SK-N-SH (cell line): ENCODE results near the gene GFPT1. TPM values are rescaled to one million over a fixed set of nuclear protein-coding genes. Genes with fewer than 3 reads are reported as not detected.

Experiments used
- CTCF ChIA-PET: fragments of 300-600, 350-600 bp; formaldehyde crosslinking; extraction: SDS; loops from one replicate; lab custom pipeline; 2021; lab: Yijun Ruan, JAX
- POLR2A ChIA-PET: fragments of 350-600 bp; sonication (Branson Sonifier 250); formaldehyde crosslinking; extraction: SDS; loops from one replicate; lab custom pipeline; 2020; ENCODE audit warnings: antibody characterized with exemption, inconsistent platforms; lab: Yijun Ruan, JAX
- DNase-seq: peaks from one replicate; pipeline ENCODE4 v3.0.0; 2012
- H2AFZ ChIP-seq: fragments of 200-600 bp; sonication (generic); 2 replicates; pipeline ENCODE4 v1.8.1; 2016; ENCODE audit warnings: antibody characterized with exemption, mild to moderate bottlenecking, low read depth
- H3F3A ChIP-seq: fragments of 200-600 bp; sonication (generic); replicated peaks from 2 replicates; pipeline ENCODE3; 2016; ENCODE audit warnings: antibody characterized with exemption, mild to moderate bottlenecking; ENCODE audit not compliant: insufficient read depth
- H3K27ac ChIP-seq, 2 experiments: fragments of 200-500 bp in 1 of 2; fragments of 200-600 bp in 1 of 2; sonication (Bioruptor generic) in 1 of 2; sonication (generic), shearing (Covaris generic) in 1 of 2; 2 replicates each; pipeline versions ENCODE4 v1.5.1 to v1.6.1; 2014 to 2016; ENCODE audit warnings: low read depth in 2 of 2, inconsistent platforms in 1 of 2, low read length in 1 of 2, mild to moderate bottlenecking in 1 of 2, mixed read lengths in 1 of 2
- H3K27me3 ChIP-seq: fragments of 200-600 bp; sonication (generic), shearing (Covaris generic); 2 replicates; pipeline ENCODE4 v1.6.1; 2016; ENCODE audit warnings: mixed run types; ENCODE audit not compliant: insufficient read depth
- H3K36me3 ChIP-seq, 2 experiments: fragments of 200-500 bp in 1 of 2; fragments of 200-600 bp in 1 of 2; sonication (Bioruptor generic) in 1 of 2; sonication (generic) in 1 of 2; replicated peaks in 1 of 2; 2 replicates each; pipeline versions ENCODE3 to v1.5.1; 2014 to 2016; ENCODE audit warnings: low read length in 1 of 2, mild to moderate bottlenecking in 1 of 2; ENCODE audit not compliant: insufficient read depth in 2 of 2, control insufficient read depth in 1 of 2
- H3K4me1 ChIP-seq, 2 experiments: fragments of 200-500 bp in 1 of 2; fragments of 200-600 bp in 1 of 2; sonication (Bioruptor generic) in 1 of 2; sonication (generic), shearing (Covaris generic) in 1 of 2; 2 replicates each; pipeline versions ENCODE4 v1.5.1 to v1.6.1; 2014 to 2016; ENCODE audit warnings: low read depth in 1 of 2, low read length in 1 of 2, mixed run types in 1 of 2; ENCODE audit not compliant: insufficient read depth in 2 of 2, control insufficient read depth in 1 of 2
- H3K4me2 ChIP-seq: fragments of 200-600 bp; sonication (generic), shearing (Covaris generic); 2 replicates; pipeline ENCODE4 v1.6.1; 2017; ENCODE audit warnings: mixed run types
- H3K4me3 ChIP-seq, 2 experiments: fragments of 200-500 bp in 1 of 2; fragments of 200-600 bp in 1 of 2; sonication (Bioruptor generic) in 1 of 2; sonication (generic), shearing (Covaris generic) in 1 of 2; 2 replicates each; pipeline versions ENCODE4 v1.5.1 to v1.8.1; 2014 to 2016; ENCODE audit warnings: low read depth in 2 of 2, inconsistent platforms in 1 of 2, low read length in 1 of 2, mild to moderate bottlenecking in 1 of 2, mixed read lengths in 1 of 2, moderate library complexity in 1 of 2
- H3K79me2 ChIP-seq: fragments of 200-600 bp; sonication (generic); 2 replicates; pipeline ENCODE4 v1.8.1; 2017; ENCODE audit warnings: mild to moderate bottlenecking; ENCODE audit not compliant: insufficient read depth
- H3K9ac ChIP-seq: fragments of 200-600 bp; sonication (generic); 2 replicates; pipeline ENCODE4 v1.6.1; 2017; ENCODE audit warnings: mixed run types
- H3K9me2 ChIP-seq: fragments of 200-600 bp; sonication (generic); 2 replicates; pipeline ENCODE4 v1.6.1; 2017; ENCODE audit warnings: mixed run types
- H3K9me3 ChIP-seq: fragments of 200-600 bp; sonication (generic); 2 replicates; pipeline ENCODE4 v1.6.1; 2017; ENCODE audit warnings: mixed run types, mild to moderate bottlenecking, moderate library complexity
- H4K20me1 ChIP-seq: fragments of 200-600 bp; sonication (generic); 2 replicates; pipeline ENCODE4 v1.6.1; 2017; ENCODE audit warnings: mild to moderate bottlenecking, mixed run types; ENCODE audit not compliant: insufficient read depth
- CHD2 ChIP-seq: fragments of 150-350 bp; IDR thresholded peaks from 2 replicates; pipeline ENCODE4 v1.6.1; 2018; ENCODE audit warnings: low read length; ENCODE audit not compliant: partially characterized antibody
- ELF1 ChIP-seq: IDR thresholded peaks from 2 replicates; pipeline ENCODE4 v1.4.0; 2012
- EZH2phosphoT487 ChIP-seq: fragments of 200-600 bp; sonication (generic); IDR thresholded peaks from 2 replicates; pipeline ENCODE4 v1.6.1; 2017; ENCODE audit warnings: low read depth, mixed run types, mild to moderate bottlenecking, antibody characterized with exemption, moderate library complexity, borderline replicate concordance
- FOSL2 ChIP-seq: IDR thresholded peaks from 2 replicates; pipeline ENCODE4 v1.4.0; 2012; ENCODE audit warnings: low read depth, mild to moderate bottlenecking, moderate library complexity, borderline replicate concordance
- GATA2 ChIP-seq: sonication (generic); formaldehyde crosslinking; IDR thresholded peaks from 2 replicates; pipeline ENCODE4 v1.5.0; 2020; ENCODE audit warnings: mild to moderate bottlenecking, missing genetic modification reagents
- MXI1 ChIP-seq: IDR thresholded peaks from 2 replicates; pipeline ENCODE4 v1.6.1; 2012; ENCODE audit warnings: mild to moderate bottlenecking, low read depth, low read length, improper control_type of control experiment
- NFIC ChIP-seq: IDR thresholded peaks from 2 replicates; pipeline ENCODE4 v1.4.0; 2012; ENCODE audit warnings: borderline replicate concordance
- RFX5 ChIP-seq: IDR thresholded peaks from 2 replicates; pipeline ENCODE4 v1.6.1; 2012; ENCODE audit warnings: mild to moderate bottlenecking, improper control_type of control experiment, low read length
- RXRA ChIP-seq: IDR thresholded peaks from 2 replicates; pipeline ENCODE4 v1.4.0; 2012; ENCODE audit warnings: low read depth, mild to moderate bottlenecking, borderline replicate concordance
- SIN3A ChIP-seq: IDR thresholded peaks from 2 replicates; pipeline ENCODE4 v1.6.1; 2012; ENCODE audit warnings: low read depth, mild to moderate bottlenecking, low read length, moderate library complexity, borderline replicate concordance
- SMC3 ChIP-seq: IDR thresholded peaks from 2 replicates; pipeline ENCODE4 v1.6.1; 2012; ENCODE audit warnings: low read depth, low read length, improper control_type of control experiment
- TAF1 ChIP-seq: IDR thresholded peaks from 2 replicates; pipeline ENCODE4 v1.6.1; 2012; ENCODE audit warnings: low read depth, mild to moderate bottlenecking, low read length, moderate library complexity, borderline replicate concordance
- TCF12 ChIP-seq: IDR thresholded peaks from 2 replicates; pipeline ENCODE4 v1.4.0; 2012
- TEAD4 ChIP-seq: IDR thresholded peaks from 2 replicates; pipeline ENCODE4 v1.4.0; 2012; ENCODE audit warnings: mild to moderate bottlenecking, borderline replicate concordance; ENCODE audit not compliant: insufficient read depth
- YY1 ChIP-seq: IDR thresholded peaks from 2 replicates; pipeline ENCODE4 v1.4.0; 2012; ENCODE audit warnings: low read depth, mild to moderate bottlenecking
- WGBS: methylation state at CpG from one replicate; pipeline ENCODE4 v1.1.6; 2017; ENCODE audit warnings: low lambda C conversion rate; 5-methylcytosine and 5-hydroxymethylcytosine counted together
- polyA plus RNA-seq, 3 experiments: library from polyadenylated mRNA; depleted of rRNA; stranded (reverse); fragments of >200 nt; gene quantifications; 2 replicates each; pipeline ENCODE4 v1.2.3, GENCODE V29; 2012
- TF ChIP-seq, protein P1 (sequence below): fragments of 150-350 bp; IDR thresholded peaks from 2 replicates; pipeline ENCODE4 v1.6.1; 2016; ENCODE audit warnings: mild to moderate bottlenecking, low read depth, low read length
- TF ChIP-seq, protein P2 (sequence below): fragments of 150-350 bp; IDR thresholded peaks from 2 replicates; pipeline ENCODE4 v1.6.1; 2017; ENCODE audit warnings: antibody characterized with exemption, low read length, low read depth, borderline replicate concordance
- TF ChIP-seq, protein P3 (sequence below): fragments of 200-600 bp; sonication (generic); IDR thresholded peaks from 2 replicates; pipeline ENCODE4 v1.6.1; 2017; ENCODE audit warnings: antibody characterized with exemption, mild to moderate bottlenecking, moderate library complexity
- TF ChIP-seq, protein P4 (sequence below): IDR thresholded peaks from 2 replicates; pipeline ENCODE4 v1.6.1; 2012; ENCODE audit warnings: mild to moderate bottlenecking, low read depth, low read length, moderate library complexity

GFPT1 gene
- polyA plus RNA-seq, 1 of the 3 experiments (the other 2 are of a cell fraction): 6.0 TPM

DNA sequence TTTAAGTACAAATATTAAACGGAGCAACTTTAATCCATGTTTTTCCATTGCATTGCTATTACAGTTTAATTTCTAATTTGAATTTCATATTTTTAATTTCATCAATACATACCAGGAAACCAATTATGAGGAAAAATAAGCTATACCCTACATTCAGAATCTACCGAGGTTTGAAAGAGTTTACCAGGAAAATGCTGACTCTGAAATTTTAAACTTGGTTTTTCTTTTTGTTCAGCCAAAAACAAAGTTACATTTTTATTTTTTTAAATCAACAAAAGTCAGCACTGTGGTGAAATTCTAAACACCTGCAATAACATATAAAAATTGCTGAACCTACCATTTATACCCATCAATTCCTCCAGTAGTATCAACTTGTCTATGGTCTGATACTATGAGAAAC, 53.7 kb downstream of the GFPT1 start:
- Histone ChIP-seq H3K27me3 (no peaks in the 10 kb centered on the region), H3K36me3 (peaks cover 44 to 86% of the 10 kb centered on the region in 2 experiments), H3F3A (peaks cover 3% of the 10 kb centered on the region), H3K4me3 (no peak overlapping the region), H3K4me1 (no peaks in the 10 kb centered on the region), H3K79me2 (no peaks in the 10 kb centered on the region; the same call in 1 of the 2 replicates), H3K9me2 (no peaks in the 10 kb centered on the region), H4K20me1 (no peaks in the 10 kb centered on the region), H3K9me3 (no peaks in the 10 kb centered on the region), H3K27ac (no peak overlapping the region), H3K9ac (no peak overlapping the region), H2AFZ (no peak overlapping the region), H3K4me2 (no peak overlapping the region)
- POLR2A ChIA-PET: no interaction called here
- CTCF ChIA-PET: interaction anchor here (1.0 kb wide), 1 partner anchor 11 kb away, joined by 3 read pairs; no protein-coding TSS in a partner anchor
- 98% methylated on average over 2 of the region's 2 CpGs for WGBS
- TF ChIP-seq MXI1 (no peak), TEAD4 (no peak), RFX5 (no peak), SMC3 (no peak), TAF1 (no peak), EZH2phosphoT487 (no peak), SIN3A (no peak), NFIC (no peak), FOSL2 (no peak), TCF12 (no peak), CHD2 (no peak), ELF1 (no peak), YY1 (no peak), GATA2 (CRISPR knock-in tag) (no peak), RXRA (no peak)
- TF ChIP-seq, protein P1, sequence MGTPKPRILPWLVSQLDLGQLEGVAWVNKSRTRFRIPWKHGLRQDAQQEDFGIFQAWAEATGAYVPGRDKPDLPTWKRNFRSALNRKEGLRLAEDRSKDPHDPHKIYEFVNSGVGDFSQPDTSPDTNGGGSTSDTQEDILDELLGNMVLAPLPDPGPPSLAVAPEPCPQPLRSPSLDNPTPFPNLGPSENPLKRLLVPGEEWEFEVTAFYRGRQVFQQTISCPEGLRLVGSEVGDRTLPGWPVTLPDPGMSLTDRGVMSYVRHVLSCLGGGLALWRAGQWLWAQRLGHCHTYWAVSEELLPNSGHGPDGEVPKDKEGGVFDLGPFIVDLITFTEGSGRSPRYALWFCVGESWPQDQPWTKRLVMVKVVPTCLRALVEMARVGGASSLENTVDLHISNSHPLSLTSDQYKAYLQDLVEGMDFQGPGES: no peak
- TF ChIP-seq, protein P2, sequence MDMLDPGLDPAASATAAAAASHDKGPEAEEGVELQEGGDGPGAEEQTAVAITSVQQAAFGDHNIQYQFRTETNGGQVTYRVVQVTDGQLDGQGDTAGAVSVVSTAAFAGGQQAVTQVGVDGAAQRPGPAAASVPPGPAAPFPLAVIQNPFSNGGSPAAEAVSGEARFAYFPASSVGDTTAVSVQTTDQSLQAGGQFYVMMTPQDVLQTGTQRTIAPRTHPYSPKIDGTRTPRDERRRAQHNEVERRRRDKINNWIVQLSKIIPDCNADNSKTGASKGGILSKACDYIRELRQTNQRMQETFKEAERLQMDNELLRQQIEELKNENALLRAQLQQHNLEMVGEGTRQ: no peak
- TF ChIP-seq, protein P3, sequence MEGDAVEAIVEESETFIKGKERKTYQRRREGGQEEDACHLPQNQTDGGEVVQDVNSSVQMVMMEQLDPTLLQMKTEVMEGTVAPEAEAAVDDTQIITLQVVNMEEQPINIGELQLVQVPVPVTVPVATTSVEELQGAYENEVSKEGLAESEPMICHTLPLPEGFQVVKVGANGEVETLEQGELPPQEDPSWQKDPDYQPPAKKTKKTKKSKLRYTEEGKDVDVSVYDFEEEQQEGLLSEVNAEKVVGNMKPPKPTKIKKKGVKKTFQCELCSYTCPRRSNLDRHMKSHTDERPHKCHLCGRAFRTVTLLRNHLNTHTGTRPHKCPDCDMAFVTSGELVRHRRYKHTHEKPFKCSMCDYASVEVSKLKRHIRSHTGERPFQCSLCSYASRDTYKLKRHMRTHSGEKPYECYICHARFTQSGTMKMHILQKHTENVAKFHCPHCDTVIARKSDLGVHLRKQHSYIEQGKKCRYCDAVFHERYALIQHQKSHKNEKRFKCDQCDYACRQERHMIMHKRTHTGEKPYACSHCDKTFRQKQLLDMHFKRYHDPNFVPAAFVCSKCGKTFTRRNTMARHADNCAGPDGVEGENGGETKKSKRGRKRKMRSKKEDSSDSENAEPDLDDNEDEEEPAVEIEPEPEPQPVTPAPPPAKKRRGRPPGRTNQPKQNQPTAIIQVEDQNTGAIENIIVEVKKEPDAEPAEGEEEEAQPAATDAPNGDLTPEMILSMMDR: no peak
- TF ChIP-seq, protein P4, sequence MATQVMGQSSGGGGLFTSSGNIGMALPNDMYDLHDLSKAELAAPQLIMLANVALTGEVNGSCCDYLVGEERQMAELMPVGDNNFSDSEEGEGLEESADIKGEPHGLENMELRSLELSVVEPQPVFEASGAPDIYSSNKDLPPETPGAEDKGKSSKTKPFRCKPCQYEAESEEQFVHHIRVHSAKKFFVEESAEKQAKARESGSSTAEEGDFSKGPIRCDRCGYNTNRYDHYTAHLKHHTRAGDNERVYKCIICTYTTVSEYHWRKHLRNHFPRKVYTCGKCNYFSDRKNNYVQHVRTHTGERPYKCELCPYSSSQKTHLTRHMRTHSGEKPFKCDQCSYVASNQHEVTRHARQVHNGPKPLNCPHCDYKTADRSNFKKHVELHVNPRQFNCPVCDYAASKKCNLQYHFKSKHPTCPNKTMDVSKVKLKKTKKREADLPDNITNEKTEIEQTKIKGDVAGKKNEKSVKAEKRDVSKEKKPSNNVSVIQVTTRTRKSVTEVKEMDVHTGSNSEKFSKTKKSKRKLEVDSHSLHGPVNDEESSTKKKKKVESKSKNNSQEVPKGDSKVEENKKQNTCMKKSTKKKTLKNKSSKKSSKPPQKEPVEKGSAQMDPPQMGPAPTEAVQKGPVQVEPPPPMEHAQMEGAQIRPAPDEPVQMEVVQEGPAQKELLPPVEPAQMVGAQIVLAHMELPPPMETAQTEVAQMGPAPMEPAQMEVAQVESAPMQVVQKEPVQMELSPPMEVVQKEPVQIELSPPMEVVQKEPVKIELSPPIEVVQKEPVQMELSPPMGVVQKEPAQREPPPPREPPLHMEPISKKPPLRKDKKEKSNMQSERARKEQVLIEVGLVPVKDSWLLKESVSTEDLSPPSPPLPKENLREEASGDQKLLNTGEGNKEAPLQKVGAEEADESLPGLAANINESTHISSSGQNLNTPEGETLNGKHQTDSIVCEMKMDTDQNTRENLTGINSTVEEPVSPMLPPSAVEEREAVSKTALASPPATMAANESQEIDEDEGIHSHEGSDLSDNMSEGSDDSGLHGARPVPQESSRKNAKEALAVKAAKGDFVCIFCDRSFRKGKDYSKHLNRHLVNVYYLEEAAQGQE: no peak
- DNase-seq: no peak
